IPS DF 19.7 (cell line): ENCODE measurements around the gene DPF3.

ENCODE experiments used
- DNase-seq: peaks from one replicate; pipeline ENCODE4 v3.0.0-alpha.2; 2013; ENCODE audit warnings: low read depth, low spot score

The DPF3 gene

DNA sequence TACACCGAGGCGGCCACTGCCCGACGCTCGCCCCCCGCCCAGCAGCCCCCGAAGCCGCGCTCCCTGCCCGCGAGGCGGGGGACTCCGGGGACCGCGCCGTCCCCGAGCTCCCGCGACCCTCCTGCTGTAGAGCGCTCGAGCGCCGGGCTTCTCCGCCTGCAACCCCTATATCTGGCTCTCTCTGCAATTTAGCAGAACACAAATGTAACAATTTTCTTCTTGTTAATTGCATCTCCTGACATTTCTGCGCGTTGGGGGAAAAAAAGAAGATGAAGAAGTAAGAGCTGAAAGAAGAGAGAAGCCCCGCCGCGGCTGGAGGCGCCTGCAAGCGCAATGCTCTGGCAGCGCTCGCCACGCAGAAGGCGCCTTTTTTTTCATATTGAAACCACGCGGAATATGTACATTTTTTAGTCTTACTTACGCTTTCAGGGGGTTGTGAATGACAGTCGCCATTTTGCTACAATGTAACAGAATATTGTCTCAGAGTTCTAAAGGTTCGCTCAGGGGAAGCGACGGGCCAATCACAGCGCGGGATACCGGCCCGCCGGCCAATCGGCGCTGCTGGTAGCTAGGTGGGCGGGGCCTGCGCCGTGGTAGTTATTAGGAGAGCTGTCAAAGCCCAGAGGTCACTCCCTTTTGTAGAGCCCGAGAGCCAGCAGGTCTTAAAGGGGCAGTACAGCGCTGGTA lies at the start of gene DPF3:
TSS of gene DPF3 (minus strand) at position 466 of the 687 bp plus-strand sequence. CDS start at position 453, 13 bp downstream.
- peak; percentile 94 for DNase-seq

DNA sequence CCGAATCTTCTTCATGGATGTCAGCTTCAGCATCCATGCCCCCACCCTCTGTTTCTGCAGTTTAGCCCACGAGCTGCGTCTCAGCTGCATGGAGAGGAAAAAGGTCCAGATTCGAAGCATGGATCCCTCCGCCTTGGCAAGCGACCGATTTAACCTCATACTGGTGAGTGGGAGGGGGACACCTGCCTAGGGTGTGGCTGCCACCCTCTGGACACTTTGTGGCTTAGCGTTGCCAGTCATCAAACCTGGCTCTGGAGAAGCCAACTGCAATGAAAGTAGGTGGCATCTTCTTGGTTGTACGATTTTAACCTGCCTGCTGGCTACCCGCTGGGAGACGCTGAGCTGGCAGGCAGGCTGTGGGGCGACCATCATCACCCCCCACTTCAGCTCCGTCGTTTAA lies 49.0 kb upstream of the DPF3 start:
- no peak for DNase-seq

DNA sequence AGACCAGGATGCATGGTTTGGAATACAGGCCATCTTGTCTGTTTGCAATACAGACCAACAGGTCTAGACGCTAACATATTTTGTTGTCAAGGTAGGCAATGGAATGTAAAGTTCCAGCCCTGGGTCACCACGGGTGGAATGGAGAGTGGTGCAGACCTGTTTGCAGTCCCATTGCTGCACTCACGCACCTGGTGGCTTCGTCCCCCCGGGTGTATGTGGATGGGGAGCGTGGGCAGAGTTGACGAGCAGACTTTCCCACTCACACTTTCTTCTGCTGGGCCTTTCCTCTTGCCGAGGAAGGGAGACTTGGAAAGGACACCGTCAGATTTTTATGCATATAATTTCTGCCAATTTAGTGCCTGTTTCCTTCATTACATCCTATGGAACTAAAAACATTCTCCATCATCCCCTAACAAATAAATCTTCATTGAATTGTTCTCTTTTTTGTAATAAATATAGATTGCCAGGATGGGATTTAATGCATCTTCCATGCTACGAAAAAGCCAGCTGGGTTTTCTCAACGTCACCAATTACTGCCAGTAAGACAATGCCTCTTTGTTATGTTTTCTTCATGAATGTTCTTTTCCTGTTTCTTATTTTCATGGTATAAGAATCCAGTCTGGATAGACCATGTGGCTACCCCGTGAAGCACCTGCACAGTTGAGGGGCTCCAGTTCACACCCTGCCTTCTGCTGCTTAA lies 47.5 kb upstream of the DPF3 start:
- DNase-seq, result no peak

DNA sequence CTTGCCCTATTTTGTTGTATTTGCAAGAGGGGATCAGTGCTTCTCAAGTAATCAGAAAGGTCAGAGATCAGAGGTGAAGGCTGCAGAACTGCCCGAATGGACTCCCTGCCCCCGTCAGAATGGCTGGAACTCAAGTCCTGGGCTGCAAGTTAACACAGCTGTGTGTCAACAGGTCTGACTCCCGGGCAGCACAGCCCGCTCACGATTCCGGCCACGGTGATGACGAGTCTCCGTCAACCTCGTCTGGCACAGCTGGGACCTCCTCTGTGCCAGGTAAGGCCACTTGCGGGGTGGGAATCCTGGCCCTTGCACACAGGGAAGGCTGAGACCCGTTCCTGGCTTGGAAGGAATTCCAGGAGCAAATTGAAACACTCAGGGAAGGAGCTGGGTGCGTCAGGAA lies 45.7 kb upstream of the DPF3 start:
- no peak for DNase-seq

DNA sequence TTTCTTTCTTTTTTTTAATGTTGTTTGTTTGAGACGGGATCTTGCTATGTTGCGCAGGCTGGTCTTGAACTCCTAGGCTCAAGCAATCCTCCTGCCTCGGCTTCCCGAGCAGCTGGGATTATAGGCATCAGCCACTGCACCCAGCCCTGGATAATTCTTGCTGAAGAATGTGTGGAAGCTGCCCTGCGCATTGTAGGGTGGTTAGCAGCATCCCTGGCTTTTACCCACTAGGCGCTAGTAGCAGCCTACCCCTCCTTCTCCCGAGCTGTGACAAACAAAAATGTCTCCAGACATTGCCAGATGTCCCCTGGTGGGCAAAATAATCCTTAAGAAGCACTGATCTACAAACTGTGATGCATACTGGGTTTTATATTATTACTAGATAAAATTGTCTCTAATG lies 39.0 kb upstream of the DPF3 start:
- DNase-seq, result no peak

DNA sequence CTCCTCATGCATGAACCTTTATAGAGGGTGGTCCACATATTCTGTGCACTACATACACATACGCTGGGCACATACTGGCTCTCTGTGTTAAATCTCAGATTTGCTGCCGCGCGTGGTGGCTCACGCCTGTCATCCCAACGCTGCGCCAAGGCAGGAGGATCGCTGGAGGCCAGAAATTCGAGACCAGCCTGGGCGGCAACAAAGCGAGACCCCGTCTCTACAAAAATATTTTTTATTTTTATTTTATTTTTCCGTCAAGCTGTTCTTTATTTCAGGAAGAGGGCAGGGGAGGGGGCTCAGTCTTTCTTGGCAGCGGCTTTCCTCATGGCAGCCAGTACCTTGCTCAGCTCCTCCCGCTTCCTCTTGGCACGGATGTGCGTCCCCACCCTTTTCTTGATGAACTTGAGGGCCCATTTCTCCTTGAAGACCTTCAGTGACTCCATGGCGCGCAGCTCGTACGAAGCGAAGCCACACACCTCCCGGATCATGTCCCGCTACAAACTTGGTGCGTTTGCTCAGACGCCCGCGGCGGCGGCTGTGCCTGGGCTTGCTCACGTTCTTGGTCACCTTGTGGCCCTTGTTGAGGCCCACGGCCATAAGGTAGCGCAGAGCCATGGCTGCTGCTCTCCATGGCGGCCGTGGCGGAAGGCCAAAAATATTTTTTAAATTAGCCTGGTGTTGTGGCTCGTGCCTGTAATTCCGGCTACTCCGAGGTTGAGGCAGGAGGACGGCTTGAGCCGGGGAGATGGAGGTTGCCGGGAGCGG lies 35.6 kb upstream of the DPF3 start:
- DNase-seq, result no peak

DNA sequence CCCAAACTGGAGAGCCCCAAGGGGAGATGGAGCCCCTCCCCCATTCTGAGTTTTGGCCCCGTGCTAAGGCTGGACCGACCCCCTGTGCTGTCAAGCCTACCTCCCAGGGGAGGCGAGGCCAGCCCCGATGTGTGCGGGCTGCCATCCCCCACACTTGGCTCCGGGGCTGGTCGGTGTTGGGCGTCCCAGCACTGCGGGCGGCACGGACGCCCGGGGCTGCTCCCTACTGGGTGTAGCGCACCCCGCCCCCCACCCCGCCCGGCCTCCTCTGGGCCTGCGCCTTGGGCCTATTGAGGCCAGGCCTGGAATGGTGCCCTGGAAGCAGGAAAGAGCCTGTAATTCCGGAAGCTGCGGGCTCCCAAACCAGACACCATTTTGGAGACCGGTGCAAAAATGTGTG lies 35.0 kb upstream of the DPF3 start:
- DNase-seq, result no peak

DNA sequence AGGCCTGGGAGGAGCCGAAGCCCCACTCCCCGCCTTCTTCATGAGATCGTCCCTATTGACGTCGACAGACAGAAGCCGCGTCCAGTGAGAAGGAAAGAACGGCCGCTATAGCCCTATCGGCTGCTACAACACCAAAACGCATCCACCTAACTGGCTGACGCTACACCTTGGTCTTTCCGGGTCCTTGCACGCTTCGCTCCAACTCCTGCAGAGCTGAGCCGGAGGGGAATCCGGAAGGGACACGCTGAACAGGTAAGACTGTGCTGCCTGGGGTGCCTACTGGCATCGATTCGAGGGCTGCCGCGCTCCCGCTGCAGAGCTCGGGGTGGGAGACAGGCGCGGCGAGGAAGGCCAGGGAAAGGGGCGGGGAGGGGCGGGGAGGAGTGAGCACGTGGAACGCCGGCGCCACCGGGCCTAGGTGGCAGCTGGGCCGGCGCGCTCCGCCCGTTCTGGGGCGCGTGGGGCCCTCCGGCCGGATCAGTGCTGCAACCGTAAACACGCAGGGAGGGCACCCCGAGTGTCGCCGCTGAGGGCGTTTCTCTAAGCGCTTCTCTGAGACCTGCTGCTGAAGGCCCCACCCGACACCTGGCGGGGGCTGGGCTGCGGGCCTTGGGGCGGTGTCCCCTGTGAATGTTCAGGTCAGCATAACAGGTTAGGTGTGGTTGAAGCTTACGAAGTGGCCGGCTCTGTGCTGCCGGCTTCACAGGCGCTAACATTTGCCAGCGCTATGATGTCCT lies 32.6 kb upstream of the DPF3 start, which contains the start of gene DCAF4:
TSS of gene DCAF4 (plus strand) at position 173 of the 737 bp plus-strand sequence. CDS start 11,515 bp downstream, outside the sequence.
- peak; percentile 96 for DNase-seq

DNA sequence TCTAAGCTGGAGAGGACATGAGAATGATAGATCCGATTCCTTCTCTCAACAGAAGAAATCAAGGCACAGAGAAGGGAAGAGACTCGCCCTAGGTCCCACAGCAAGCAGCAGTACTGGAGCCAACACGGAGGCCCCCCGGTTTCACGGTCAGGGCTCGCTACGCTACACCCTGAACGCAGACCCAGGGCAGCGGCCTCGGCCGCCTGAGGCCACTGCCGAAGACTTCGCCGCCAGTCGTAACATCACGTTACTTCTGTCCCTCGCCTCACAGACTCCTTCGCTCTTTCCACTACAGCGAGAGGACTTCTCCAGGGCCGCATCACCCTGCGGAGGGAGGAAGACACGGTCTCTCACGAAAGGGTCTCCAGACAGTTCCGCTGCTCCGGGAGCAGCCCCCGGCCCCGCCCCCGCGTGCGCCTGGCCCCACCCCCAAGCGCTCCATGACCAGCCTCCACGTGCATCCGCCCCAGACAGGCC lies 32.0 kb upstream of the DPF3 start:
- no peak for DNase-seq

DNA sequence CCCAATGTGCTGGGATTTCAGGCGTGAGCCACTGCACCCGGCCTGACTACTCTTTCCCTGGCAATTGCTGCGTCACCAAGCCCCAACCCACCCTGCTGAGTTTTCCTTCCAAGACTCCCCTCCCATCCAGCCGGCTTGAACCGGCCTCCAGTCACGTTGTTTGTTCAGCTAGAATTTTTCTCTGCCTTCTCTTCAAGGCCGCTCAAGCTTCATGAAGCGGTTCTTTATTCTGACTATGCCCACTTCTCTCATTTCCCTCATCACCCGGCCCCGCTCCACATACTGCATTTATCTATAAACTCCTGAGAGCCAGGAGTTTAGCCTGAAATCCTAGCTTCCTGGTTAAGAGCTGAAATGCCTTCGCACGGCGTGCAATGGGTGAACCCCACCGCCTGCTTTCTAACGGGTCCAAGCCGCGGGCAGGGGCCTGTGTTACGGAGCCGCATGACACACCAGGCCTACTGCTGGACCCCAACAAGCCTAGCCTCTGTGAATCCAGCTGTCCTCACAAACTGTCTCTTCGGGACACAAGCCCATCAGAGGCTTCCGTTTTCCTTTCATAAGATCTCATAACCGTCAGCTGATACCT lies 31.4 kb upstream of the DPF3 start:
- DNase-seq, result no peak

DNA sequence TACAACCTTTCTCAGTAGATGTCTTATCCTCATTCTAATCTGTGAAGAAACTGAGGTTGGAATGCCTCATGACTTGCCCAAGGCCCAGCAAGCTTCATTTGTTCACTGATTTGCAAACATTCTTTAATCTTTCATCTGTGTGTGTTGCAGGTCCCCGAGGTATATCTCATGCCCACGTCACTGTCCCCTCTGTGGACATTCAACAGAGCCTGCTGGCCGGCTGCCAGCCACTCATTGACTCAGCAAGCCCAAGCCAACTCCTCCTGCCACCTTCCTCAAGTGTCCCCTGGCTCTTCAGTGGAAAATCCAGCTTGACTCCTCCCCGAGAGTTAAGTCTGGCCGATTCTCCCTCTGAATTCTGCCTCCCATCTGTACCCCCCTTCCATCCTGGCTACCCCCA lies 30.4 kb upstream of the DPF3 start:
- no peak for DNase-seq

DNA sequence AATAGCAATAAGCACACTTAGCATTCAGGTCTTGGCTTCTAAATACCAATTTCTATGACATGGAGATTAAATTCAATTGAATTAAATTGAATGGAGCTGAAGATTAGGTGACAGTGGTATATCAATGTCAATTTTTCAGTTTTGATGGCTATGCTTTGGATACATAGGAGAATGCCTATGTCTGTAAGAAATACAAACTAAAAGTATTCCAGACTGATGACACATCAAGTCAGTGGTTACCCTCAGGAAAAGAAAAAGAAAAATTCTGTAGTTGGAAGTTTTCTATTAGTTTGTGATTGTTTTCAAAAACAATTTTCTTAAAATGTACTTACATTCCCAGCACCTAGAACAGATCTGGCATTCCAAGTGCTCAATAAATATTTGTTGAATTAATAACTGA lies 27.5 kb upstream of the DPF3 start:
- DNase-seq, result no peak

DNA sequence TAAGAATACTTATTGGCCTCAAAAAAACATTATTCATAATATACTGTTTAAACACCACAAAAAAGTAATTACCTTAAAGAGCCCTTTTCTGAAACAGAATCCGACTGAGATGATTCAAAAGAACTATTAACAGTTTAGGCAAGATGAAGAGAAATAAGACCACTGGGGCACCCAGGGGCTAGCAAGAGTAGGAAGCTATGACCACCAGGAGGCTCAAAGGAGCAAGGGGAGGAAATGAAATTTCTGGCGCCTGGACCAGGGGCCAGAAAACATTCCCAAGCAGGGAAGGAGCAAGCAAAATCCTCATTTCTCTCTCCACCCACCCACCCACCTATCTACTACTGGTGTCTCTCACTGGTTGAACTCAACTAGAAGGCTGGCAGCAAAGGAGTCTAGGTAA lies 26.1 kb upstream of the DPF3 start:
- no peak for DNase-seq

DNA sequence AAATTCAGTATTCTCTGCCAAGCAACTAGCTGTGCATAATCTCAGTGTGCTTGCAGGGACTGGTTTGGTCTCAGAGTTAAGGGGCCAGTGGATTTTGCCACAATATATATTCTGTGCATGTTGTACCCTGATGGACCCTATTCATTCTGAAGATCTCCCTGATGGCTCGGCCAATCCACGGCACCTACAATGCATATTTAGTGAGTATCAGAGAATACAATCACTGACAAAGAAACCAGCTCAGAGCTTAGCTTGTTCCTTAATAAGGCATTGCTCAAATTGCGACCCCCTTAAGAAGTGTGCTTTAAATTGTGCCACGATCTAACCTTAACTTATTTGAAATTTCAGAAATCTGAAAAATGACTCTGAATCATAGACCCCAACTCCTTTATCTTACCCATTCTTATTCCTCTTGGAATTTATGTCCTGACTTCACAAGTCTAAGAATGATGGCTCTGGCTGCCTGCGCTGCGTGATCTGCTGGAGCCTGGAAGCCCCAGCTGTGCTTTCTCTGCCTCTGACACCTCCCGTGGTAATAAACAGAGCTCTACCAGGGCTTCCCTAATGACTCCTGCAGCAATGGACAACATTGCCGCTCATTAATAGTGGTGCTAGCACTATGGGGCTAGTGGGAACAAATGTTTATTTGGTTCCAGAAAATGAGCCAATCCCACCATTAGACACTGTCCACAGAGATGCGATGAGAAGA lies 23.3 kb upstream of the DPF3 start:
- DNase-seq, result no peak

DNA sequence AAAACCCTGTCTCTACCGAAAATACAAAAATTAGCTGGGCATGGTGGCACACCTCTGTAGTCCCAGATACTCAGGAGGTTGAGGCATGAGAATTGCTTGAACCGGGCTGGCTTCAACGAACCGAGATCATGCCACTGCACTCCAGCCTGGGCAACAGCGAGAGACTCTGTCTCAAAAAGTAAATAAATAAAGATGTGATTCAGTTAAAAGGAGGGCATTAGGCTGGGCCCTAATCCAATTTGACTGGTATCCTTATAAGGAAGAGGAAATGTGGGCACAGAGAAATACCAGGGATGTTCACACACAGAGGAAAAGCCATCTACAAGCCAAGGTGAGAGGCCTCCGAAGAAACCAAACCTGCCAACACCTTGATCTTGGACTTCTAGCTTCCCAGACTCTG lies 22.3 kb upstream of the DPF3 start:
- DNase-seq, result no peak

DNA sequence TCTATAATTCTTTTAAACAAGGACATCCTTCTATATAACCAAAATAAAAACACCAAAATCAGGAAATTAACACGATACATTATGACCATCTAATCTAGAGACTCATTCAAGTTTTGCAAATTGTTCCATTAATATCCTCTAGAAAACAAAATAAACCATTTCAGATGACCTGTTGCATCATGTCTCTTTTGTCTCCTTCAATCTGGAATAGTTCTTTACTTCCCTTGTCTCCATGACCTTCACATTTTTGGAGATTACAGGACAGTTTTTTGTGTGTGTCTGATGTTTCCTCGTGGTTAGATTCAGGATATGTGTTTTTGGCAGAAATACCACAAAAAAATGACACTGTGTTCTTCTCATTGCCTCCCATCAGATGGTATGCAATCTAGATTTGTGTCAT lies 19.9 kb upstream of the DPF3 start:
- DNase-seq, result no peak

DNA sequence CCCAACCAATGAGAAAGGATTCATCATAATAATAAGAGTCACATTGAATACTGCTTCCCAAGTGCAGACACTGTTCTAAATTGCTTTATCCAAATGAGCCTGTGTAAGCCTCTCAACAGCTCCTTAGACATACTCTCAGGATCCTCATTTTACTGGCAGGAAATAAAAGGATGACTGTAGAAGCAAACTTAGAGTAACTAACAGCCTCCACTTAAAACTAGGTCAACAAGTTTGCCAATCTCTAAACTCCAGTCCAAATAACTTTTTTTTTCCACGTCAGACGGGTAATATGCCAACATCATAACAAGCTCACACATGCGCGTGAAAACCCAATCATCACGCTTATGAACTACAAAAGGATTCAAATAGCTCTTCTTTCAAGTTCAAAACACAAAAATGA lies 15.3 kb upstream of the DPF3 start:
- DNase-seq, result no peak

DNA sequence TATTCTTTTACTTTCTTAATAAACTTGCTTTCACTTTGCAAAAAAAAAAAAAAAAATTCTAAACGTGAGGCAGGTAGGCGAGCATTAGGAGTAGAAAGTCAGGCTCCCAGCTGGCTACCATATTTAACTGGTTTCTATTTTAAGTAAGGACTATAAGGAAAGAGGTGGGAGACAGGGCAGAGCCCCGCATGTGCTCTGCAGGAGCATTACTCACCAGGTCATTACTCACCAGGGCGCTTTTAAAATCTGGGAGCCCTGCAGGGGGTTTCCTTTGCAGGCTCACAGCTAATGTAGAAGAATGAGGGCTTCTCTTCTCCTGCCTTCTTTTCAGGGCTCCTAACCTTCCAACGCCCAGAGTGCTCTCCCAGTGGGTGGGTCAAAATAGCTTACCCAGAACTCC lies 14.0 kb upstream of the DPF3 start:
- DNase-seq, result no peak

DNA sequence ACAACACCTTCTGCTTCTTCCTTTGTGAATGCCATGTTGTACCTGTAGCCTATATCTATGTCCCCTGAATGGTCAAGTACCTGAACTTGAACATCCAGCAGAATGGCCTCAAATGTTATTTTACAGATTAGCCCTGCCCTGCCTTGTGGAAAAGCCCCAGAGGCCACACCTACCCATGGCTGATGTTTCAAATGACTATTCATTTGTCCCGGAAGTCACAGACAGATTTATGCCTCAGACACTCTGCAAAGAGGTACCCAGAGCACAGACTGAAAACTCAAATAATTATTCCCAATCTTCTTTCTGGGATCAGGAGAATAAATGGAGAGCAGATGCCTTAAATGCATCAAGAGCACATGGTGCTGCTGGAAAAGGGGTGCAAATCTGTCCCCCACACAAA lies 13.0 kb upstream of the DPF3 start:
- no peak for DNase-seq

DNA sequence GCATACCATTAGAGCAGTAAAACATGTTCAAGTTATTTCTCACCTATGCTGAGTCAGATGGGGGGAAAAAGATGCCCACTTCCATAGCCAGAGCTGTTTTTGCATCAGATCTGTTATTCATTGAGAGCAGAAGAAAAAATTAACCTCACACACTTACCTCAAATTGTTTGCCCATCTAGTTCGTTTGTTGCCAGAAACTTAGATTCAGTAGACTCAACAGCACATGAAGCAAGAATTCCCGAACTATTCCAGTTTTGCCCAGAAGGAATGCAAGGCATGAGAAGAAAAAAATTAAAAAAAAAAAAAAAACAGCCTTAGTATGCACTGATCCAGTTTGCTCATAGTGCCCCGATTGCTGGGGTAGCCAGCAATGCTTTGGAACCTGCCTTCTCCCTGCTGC lies 12.4 kb upstream of the DPF3 start:
- no peak for DNase-seq
